Activated CD8-positive, alpha-beta memory T cell treated with anti-CD3 and anti-CD28 coated beads, Interleukin-2, amount 50 U/mL, for 4 hours (primary cell): Measurements from ENCODE around the gene APOE.
"Not testable (repeated sequence)": the region's sequence is repeated elsewhere in the genome, so short reads cannot be mapped to it uniquely, and the experiment has no call there.

Experiments used
- DNase-seq: peaks from one replicate; pipeline ENCODE4 v3.0.0-alpha.2; 2020

Gene APOE

DNA sequence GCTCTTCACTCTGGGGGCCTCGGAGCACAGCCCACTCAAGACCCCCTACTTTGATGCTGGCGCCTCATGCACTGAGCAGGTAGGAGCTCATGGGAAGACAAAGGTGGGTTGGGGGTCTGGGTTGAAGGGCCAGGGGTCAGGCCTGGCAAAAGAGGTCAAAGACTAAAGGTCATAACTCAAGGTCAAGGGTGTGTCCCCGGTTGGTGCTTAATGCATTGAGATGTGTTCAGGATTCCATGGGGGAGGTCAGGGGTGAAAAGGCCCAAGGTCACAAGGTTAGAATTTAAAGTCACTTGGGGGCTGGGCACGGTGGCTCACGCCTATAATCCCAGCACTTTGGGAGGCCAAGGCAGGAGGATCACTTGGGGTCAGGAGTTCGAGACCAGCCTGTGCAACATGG, 19.5 kb upstream of the APOE start:
- no peak for DNase-seq

- DNase-seq = no peak
These were observed 17.9 kb upstream of the APOE start for GRCh38 chr19:44887648-44888047.

- DNase-seq = not testable (repeated sequence)
These were observed 17.3 kb upstream of the APOE start for GRCh38 chr19:44888335-44888734.

DNA sequence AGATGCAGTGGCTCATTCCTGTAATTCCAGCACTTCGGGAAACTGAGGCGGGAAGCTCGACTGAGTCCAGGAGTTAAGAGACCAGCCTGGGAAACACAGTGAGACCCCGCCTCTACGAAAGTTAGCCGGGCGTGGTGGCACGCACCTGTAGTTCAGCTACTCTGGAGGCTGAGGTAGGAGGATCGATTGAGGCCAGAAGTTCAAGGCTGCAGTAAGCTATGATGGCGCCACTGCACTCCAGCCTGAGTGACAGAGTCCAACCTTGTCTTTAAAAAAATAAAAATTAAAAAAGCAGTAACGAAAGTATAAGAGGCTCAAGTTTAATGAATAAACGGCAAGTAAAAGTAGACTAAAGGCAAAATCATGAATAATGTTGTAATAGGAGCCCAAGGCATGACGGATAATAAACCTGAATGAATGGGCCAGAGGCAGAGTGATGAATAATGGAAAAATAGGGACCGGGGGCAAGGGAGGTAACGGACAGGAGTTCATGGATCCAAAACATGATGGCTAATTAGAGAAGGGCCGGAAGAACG, 15.7 kb upstream of the APOE start:
- DNase-seq = no peak

DNA sequence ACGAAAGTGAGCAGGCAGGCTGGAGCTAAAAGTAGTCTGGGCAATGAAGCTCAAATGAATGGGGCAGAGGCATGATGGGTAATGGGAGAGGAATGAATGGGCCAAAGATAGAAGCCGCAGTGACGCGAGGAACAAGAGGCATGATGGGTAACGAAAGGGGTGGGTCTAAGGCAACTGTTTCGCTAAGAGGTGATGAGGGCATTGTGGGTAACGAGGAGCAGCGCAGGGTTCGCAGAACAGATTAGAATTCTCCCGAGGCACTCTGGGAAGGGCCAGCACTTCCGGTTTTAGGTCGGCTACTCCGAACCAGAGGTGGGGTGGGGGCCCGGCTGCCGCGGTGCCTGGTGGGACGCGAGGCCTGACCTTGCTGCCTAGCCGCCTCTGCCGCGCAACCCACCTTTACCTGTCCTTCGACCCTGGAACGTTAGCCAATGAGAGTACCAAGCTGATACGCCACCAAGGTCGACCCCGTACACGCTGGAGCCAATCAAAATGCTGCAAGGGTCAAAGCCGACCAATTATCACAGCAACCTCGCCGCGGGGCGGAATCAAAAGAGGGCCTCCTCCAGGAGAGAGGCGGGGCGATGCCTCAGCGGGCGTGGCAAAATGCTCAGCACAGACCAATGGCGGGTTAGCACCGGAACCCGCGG, 15.1 kb upstream of the APOE start:
- no peak for DNase-seq

- DNase-seq = peak; percentile 100
These were observed 14.3 kb upstream of the APOE start, which contains the start of gene TOMM40 for GRCh38 chr19:44891016-44891882. TSS of gene TOMM40 (plus strand) at chr19:44891254. CDS start at chr19:44891416, 162 bp downstream.

- no peak for DNase-seq
These were observed 12.7 kb upstream of the APOE start for GRCh38 chr19:44892932-44893331.

DNA sequence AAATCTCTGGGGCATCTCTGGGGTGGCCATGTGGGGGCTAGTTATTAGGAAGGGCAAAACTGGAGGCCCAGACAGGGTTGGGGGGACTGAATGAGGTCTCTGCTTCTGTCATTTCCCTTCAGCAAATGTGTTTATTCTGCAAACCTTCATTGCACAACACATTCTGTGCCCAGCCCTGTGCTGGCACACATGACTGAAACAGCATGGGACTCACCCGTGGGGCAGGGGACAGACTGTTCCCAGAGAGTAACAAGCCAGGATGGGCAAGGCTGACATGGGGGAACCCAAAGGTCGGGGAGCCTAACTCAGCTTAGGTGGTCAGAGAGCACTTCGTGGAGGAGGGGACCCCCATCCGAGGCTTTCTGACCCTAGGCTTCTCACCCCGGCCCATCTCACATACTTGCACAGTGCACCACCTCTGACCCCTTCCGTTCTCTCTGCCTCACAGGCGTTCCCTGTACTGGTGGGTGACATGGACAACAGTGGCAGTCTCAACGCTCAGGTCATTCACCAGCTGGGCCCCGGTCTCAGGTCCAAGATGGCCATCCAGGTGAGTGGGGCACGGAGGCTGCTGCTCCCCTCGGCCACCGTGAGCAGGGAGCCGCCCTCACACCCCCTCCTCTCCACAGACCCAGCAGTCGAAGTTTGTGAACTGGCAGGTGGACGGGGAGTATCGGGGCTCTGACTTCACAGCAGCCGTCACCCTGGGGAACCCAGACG, 12.1 kb upstream of the APOE start:
- DNase-seq = no peak

GRCh38 chr19:44894052-44894400, 11.6 kb upstream of the APOE start:
- DNase-seq = no peak

- DNase-seq = no peak
These were observed 10.7 kb upstream of the APOE start for GRCh38 chr19:44894946-44895345.

DNA sequence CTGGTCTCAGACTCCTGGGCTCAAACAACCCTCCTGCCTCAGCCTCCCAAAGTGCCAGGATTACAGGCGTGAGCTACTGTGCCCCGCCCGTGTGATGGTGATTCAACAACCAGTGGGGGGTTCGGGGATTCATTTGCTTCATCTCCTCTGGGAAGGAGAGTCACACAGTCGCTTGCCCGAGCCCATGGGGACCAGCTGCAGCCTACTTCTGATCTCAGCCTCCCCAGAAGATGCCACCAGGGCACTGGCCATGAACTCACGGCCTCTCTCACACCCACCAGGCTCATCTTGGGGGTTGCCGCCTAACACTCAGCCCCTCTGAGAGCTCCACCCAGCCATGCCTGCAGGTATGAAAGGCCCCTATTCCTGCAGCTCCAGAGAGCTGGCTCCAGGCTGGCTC, 7.8 kb upstream of the APOE start:
- no peak for DNase-seq

GRCh38 chr19:44900328-44901244, 5.0 kb upstream of the APOE start:
- DNase-seq = no peak

DNA sequence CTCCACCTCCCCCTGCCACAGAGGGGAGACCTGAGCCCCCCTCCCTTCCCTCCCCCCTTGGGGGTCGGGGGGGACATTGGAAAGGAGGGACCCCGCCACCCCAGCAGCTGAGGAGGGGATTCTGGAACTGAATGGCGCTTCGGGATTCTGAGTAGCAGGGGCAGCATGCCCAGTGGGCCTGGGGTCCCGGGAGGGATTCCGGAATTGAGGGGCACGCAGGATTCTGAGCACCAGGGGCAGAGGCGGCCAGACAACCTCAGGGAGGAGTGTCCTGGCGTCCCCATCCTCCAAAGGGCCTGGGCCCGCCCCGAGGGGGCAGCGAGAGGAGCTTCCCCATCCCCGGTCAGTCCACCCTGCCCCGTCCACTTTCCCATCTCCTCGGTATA, 2.4 kb upstream of the APOE start:
- no peak for DNase-seq

DNA sequence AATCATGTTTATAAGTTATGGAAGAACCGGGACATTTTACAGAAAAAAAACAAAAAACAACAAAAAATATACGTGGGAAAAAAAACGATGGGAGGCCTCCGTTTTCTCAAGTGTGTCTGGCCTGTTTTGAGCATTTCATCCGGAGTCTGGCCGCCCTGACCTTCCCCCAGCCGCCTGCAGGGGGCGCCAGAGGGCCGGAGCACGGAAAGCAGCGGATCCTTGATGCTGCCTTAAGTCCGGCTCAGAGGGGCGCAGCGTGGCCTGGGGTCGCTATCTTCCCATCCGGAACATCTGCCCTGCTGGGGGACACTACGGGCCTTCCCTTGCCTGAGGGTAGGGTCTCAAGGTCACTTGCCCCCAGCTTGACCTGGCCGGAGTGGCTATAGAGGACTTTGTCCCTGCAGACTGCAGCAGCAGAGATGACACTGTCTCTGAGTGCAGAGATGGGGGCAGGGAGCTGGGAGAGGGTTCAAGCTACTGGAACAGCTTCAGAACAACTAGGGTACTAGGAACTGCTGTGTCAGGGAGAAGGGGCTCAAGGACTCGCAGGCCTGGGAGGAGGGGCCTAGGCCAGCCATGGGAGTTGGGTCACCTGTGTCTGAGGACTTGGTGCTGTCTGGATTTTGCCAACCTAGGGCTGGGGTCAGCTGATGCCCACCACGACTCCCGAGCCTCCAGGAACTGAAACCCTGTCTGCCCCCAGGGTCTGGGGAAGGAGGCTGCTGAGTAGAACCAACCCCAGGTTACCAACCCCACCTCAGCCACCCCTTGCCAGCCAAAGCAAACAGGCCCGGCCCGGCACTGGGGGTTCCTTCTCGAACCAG, 1.8 kb upstream of the APOE start:
- peak; percentile 79 for DNase-seq

GRCh38 chr19:44904426-44904994, 1.1 kb upstream of the APOE start:
- DNase-seq = no peak

DNA sequence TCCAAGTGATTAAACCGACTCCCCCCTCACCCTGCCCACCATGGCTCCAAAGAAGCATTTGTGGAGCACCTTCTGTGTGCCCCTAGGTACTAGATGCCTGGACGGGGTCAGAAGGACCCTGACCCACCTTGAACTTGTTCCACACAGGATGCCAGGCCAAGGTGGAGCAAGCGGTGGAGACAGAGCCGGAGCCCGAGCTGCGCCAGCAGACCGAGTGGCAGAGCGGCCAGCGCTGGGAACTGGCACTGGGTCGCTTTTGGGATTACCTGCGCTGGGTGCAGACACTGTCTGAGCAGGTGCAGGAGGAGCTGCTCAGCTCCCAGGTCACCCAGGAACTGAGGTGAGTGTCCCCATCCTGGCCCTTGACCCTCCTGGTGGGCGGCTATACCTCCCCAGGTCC, 2.0 kb downstream of the APOE start:
- DNase-seq = no peak

DNA sequence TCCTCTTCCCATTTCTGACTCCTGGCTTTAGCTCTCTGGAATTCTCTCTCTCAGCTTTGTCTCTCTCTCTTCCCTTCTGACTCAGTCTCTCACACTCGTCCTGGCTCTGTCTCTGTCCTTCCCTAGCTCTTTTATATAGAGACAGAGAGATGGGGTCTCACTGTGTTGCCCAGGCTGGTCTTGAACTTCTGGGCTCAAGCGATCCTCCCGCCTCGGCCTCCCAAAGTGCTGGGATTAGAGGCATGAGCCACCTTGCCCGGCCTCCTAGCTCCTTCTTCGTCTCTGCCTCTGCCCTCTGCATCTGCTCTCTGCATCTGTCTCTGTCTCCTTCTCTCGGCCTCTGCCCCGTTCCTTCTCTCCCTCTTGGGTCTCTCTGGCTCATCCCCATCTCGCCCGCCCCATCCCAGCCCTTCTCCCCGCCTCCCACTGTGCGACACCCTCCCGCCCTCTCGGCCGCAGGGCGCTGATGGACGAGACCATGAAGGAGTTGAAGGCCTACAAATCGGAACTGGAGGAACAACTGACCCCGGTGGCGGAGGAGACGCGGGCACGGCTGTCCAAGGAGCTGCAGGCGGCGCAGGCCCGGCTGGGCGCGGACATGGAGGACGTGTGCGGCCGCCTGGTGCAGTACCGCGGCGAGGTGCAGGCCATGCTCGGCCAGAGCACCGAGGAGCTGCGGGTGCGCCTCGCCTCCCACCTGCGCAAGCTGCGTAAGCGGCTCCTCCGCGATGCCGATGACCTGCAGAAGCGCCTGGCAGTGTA, 2.7 kb downstream of the APOE start:
- no peak for DNase-seq

DNA sequence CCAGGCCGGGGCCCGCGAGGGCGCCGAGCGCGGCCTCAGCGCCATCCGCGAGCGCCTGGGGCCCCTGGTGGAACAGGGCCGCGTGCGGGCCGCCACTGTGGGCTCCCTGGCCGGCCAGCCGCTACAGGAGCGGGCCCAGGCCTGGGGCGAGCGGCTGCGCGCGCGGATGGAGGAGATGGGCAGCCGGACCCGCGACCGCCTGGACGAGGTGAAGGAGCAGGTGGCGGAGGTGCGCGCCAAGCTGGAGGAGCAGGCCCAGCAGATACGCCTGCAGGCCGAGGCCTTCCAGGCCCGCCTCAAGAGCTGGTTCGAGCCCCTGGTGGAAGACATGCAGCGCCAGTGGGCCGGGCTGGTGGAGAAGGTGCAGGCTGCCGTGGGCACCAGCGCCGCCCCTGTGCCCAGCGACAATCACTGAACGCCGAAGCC, 3.3 kb downstream of the APOE start:
- DNase-seq = no peak

- no peak for DNase-seq
These were observed 4.2 kb downstream of the APOE start for GRCh38 chr19:44909775-44910174.

GRCh38 chr19:44911896-44912295, 6.3 kb downstream of the APOE start:
- not testable (repeated sequence) for DNase-seq
